ENCODE measurements around the gene CACNA1C.
A peak's percentile ranks its signal among the peaks of the same experiment; 100 is the strongest.

The CACNA1C gene

GRCh38 chr12:2743478-2743877 is 690.7 kb downstream of the CACNA1C start:
- TF ChIP-seq CTCF (IDR thresholded peaks at IDR 0.05; ENCODE audit: low read depth, low read length, missing control alignments) = no peak
- no peak for DNase-seq (ENCODE audit: low read depth)
- in situ Hi-C loops (cut with HindIII; ENCODE audit: low sequenced_read_pairs) = no loop called here
- no peak overlapping the region for H3K4me3 ChIP-seq (ENCODE audit: low read depth, low read length)

- in situ Hi-C loops (cut with HindIII; ENCODE audit: low sequenced_read_pairs) = no loop called here
- peak; percentile 8 for DNase-seq (ENCODE audit: low read depth)
- no peak overlapping the region for H3K4me3 ChIP-seq (ENCODE audit: low read depth, low read length)
- no peak for TF ChIP-seq CTCF (IDR thresholded peaks at IDR 0.05; ENCODE audit: low read depth, low read length, missing control alignments)
These were observed 692.9 kb downstream of the CACNA1C start for GRCh38 chr12:2745655-2746054.
